MV-4-11 (cell line): ENCODE measurements around the gene NYAP1.
A peak's percentile ranks its signal among the peaks of the same experiment; 100 is the strongest.
"Not testable (repeated sequence)": the region's sequence is repeated elsewhere in the genome, so short reads cannot be mapped to it uniquely, and the experiment has no call there.

Source experiments
- DNase-seq: peaks from one replicate; lab custom pipeline; 2025; lab: John Stamatoyannopoulos, UW

Gene NYAP1

DNA sequence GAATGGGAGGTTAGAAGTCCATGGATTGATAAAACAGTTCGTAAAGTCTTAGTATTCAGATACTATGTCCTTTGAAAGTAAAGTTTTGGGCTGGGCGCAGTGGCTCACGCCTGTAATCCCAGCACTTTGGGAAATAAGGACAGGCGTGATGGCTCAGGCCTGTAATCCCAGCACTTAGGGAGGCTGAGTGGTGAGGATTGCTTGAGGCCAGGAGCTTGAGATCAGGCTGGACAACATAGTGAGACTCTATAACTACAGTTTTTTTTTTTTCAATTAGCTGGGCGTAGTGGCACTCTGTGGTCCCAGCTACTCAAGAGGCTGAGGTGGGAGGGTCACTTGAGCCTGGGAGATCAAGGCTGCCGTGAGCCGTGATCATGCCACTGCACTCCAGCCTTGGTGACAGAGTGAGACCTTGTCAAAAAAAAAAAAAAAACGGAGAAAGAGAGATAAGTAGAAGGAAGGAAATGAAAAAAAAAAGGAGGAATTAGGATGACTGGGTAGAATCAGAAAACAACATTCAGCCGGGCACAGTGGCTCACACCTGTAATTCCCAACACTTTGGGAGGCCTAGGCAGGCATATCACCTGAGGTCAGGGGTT, 29.6 kb downstream of the NYAP1 start:
- no peak for DNase-seq

DNA sequence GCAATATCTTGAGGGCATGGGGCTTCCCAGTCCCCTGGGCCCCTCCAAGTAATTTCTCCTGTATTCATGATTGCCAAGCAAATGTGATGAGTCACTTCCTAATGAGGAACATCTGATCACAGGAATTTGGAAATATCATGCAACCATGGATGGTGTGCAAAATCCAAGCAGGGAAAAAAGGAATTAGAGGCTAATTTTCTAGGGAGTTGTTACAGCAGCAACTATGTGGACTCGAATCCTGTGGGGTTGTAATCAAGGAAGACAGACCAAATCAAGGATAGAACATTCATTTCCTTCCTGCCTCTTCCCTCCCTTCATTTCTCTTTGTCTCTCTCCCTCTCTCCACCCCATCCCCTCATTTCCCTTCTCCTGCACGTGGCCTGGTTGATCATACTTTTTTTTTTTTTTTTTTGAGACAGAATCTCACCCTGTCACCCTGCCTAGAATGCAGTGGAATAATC, 31.4 kb downstream of the NYAP1 start:
- DNase-seq: no peak

DNA sequence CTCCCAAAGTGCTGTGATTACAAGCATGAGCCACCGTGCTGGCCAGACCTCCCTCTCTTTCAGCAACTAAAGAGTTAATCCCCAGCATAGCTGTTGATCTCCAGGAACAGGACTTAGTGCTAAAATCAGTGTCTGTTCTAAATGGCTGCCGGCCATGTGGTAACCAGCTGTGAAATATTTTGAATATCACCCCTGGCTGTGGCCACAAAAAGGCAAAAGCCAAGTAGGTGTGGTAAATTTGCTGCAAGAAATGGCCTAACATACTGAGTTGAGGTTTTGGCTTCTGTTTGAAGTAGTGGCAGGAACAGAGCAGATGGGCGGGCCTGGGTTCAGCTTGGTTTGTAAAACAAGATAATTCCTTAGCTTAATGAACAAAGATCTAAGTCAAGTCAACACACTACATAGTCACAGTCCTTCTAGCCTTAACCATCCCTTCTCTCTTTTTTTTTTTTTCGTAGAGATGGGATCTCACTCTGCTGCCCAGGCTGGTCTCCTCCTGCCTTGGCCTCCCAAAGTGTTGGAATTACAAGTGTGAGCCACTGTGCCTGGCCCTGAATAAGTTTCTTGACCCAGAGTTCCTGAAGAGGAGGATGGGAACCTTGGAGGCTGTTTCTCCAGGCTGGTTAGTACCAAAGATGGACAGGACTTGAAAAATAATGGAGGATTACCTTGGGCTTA, 32.5 kb downstream of the NYAP1 start:
- peak; percentile 24 for DNase-seq

DNA sequence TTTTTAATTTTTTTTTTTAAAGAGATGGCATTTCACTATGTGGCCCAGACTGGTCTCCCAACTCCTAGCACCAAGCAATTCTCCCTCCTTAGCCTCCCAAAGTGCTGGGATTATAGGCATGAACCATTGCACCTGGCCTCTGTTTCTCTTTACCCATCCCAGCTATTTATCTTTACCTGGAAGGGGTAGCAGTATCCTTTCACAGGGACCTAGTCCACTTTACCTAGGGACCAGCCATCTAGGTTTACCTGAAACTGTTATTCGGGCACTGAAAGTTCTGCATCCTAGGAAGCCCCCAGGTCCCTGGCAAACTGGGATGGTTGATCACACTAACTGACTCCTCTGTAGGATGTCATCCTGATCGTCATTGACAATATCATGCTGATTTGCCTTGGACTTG, 33.6 kb downstream of the NYAP1 start:
- no peak for DNase-seq

DNA sequence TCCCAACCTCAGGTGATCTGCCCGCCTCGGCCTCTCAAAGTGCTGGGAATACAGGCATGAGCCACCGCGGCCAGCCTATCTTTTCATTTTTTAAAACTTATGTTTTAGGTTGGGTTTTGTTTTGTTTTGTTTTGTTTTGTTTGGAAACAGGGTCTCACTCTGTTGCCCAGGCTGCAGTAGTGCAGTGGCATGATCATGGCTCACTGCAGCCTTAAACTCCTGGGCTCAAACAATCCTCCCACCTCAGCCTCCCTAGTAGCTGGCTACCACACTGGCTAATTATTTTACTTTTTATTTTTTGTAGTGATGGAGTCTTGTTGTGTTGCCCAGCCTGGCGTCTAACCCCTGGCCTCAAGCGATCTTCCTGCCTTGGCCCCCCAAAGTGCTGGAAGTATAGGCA, 35.9 kb downstream of the NYAP1 start:
- no peak for DNase-seq

DNA sequence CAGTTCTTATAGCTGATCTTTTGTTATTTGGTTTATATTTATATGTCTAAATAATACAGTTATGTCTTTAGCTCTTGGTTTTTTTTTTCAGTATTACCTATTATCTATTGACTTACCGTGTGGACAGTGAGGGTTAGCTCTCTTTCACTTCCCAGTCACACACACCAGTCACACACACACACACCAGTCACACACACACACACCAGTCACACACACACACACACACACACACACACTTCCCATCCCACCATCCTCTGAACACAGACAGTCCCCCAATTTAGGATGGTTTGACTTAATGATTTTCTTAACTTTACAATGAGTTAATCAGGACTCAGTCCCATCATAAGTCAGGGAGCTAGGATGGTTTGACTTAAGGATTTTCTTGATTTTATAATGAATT, 36.4 kb downstream of the NYAP1 start:
- DNase-seq: no peak

DNA sequence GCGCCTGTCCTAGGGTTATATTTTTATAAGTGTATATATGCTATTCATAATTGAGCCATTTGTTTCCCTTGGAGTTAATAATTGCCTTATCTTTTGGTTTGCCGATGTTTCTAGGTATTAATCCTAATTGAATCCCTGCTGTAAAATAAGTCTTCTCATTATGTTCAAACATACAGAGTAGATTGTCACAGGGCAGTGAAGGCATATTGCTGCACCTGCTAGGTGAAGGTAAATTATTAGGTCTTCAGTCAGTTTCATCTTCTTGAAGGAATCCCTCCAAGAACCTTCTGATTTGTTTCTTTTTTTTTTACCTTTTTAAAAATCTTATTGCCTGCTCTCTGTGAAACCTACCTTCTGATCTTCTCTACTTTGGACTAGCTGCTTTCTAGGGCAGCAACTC, 37.3 kb downstream of the NYAP1 start:
- no peak for DNase-seq

DNA sequence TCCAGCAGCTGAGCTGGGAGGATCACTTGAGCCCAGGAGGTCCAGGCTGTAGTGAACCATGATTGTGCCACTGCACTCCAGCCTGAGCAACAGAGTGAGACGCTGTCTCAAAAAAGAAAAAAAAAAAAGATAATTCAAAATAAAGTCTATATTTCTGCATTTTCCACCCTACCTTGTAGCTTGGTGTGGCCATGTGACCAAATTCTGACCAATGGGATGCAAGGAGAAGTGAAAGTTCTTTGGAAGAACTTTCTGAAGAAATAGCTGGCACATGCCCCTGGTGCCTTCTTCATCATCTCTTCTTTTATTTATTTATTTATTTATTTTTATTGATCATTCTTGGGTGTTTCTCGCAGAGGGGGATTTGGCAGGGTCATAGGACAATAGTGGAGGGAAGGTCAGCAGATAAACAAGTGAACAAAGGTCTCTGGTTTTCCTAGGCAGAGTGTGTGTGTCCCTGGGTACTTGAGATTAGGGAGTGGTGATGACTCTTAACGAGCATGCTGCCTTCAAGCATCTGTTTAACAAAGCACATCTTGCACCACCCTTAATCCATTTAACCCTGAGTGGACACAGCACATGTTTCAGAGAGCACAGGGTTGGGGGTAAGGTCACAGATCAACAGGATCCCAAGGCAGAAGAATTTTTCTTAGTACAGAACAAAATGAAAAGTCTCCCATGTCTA, 38.3 kb downstream of the NYAP1 start:
- peak; percentile 92 for DNase-seq

DNA sequence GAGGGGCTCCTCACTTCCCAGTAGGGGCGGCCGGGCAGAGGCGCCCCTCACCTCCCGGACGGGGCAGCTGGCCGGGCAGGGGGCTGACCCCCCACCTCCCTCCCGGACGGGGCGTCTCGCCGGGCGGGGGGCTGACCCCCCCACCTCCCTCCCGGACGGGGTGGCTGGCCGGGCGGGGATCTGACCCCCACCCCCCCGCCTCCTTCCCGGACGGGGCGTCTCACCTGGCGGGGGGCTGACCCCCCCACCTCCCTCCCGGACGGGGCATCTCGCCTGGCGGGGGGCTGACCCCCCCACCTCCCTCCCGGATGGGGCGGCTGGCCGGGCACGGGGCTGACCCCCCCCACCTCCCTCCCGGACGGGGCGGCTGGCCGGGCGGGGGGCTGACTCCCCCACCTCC, 39.5 kb downstream of the NYAP1 start:
- DNase-seq: not testable (repeated sequence)

DNA sequence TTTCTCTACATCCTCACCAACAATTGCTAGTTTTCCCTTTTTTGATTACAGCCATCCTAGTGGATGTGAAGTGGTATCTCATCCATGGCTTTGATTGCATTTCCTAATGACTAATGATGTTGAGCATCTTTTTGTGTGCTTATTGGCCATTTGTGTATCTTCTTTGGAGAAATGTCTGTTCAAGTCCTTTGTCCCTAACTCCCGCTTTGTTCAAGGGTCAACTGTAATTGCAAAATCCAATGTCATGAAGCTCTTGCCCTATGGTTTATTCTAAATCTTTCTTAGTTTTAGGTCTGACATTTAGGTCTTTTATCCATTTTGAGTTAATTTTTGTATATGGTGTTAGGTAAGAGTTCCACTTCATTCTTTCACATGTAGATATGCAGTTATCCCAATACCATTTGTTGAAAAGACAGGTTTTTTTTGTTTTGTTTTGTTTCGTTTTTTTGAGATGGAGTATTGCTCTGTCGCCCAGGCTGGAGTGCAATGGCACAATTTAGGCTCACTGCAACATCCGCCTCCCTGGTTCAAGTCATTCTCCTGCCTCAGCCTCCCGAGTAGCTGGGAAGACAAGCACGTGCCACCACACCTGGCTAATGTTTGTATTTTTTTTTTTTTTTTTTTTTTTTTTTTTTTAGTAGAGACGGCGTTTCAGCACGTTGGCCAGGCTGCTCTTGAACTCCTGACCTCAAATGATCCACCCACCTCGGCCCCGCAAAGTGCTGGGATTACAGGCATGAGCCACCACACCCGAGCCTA, 44.6 kb downstream of the NYAP1 start:
- not testable (repeated sequence) for DNase-seq

DNA sequence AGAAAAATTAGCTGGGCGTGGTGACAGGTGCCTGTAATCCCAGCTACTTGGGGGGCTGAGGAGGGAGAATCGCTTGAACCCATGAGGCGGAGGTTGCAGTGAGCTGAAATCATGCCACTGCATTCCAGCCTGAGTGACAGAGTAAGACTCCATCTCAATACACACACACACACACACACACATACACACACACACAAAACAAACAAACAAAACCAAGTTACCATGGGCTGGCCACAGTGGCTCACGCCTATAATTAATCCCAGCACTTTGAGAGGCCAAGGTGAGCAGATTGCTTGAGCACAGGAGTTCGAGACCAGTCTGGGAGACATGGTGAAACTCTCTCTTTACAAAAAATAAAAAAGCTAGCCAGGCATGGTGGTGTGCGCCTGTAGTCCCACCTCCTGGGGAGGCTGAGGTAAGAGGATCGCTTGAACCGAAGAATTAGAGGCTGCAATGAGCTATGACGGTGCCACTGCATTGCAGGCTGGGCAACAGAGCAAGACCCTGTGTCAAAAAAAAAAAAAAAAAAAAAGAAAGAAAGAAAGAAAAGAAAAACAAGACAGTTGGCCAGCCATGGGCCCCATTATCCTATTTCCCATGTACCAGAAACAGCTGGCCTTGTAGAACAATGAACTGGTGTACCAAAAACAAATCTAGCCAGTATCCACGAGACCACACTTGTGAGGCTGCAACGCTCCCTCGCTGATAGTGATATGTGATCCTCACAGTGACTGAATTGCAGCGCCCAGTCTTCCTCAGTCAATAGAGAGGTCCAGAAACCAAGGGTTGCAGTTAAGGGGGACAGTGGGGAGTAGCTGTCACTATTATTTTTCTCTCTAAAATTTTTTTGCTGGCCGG, 48.7 kb downstream of the NYAP1 start:
- no peak for DNase-seq

DNA sequence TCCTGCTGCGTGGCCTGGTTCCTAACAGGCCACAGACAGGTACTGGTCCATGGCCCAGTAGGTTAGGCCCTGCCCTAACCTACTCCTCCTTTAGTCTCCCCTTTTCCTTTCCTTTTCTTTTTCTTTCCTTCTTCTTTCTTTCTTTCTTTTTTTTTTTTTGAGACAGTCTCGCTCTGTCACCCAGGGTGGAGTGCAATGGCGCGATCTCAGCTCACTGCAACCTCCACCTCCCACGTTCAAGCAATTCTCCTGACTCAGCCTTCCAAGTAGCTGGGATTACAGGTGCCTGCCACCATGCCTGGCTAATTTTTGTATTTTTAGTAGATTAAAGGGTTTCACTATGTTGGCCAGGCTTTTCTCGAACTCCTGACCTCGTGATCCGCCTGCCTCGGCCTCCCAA, 52.3 kb downstream of the NYAP1 start:
- DNase-seq: not testable (repeated sequence)

DNA sequence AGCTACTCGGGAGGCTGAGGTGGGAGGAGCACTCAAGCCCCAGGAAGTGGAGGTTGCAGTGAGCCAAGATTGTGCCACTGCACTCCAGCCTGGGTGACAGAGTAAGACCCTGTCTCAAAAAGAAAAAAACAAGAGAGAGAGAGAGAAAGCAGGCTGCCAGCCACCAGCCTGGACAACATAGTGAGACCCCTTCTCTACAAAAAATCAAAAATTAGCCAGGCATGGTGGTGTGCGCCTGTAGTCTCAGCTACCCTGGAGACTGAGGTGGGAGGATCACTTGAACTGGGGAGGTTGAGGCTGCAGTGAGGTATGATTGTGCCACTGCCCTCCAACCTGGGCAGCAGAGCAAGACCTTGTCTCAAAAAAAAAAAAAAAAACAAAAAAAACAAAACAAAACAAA, 53.0 kb downstream of the NYAP1 start:
- not testable (repeated sequence) for DNase-seq

DNA sequence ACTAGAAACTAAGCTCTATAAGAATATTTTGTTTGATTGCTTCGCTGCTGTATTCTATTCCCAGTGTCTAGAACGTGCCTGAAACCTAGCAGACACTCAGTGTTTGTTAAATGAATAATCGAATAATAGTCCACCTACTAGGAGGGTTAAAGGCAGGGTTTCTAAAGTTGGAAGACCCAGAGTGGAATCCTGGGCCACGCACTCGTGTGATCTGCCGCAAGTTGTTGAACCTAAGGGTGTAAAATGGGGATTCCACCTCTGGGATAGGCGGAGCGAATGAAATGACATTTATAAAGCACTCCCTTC, 54.6 kb downstream of the NYAP1 start:
- DNase-seq: no peak

DNA sequence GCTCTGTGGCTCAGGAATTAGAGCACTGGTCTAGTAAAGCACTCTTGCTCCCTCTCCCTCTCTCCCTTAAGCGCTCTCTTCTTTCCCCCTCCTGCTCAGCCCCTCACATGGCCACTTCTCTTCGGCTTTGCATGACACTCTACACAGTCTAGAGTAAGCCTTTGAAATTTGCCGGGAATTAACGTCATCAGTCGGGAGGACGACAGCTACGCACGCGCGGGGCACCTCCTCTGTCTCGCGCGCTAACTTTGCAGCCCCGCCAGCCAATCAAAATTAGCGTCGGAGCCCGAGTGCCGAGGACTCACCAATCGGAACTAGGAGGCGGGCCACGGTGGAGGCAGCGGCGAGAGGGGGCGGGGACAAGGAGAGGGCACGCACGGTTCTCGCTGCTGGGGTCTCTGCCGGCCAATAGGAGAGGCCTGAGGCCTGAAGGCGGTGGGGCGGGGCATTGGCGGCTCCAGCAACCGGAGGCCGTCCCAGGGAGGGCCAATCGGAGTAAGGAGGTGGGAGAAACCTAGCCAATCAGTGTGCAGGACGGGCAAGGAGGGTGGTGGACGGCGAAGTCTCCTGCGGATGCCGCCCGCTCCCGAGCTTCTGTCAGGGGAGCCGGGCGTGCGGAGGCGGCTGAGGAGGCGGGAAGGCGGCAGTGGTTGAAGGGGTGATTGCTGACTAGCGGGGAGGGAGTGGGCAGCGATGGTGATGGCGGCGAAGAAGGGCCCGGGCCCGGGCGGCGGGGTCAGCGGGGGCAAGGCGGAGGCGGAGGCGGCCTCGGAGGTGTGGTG, 55.1 kb downstream of the NYAP1 start, which contains the start of gene AGFG2:
Gene AGFG2 (plus strand): TSS at position 550 of the 782 bp plus-strand sequence. CDS start 144 bp downstream, at position 694.
- peak; percentile 100 for DNase-seq

DNA sequence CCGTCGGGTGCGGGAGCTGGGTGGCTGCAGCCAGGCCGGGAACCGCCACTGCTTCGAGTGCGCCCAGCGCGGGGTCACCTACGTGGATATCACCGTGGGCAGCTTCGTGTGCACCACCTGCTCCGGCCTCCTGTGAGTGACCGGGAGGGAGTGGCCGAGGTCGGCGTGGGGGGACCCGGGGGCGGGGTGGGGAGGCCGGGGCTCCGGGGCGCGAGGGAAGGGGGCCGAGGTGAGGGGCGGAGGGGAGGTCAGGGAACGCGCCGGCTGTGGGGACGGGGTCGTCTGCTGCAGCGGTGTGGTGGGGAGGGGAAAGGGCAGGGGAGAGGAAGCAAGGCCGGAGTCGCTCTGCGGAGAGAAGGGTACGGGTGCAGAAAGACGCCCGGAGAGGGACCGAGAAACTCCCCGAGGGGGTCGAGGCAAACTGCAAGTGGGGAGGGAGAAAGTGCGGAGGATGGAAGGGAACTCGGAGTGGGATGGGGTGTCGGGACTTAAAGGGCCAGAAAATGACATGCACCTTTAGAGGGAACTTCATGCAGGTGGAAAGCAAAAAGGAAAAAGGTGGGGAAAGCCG, 55.8 kb downstream of the NYAP1 start:
- no peak for DNase-seq

DNA sequence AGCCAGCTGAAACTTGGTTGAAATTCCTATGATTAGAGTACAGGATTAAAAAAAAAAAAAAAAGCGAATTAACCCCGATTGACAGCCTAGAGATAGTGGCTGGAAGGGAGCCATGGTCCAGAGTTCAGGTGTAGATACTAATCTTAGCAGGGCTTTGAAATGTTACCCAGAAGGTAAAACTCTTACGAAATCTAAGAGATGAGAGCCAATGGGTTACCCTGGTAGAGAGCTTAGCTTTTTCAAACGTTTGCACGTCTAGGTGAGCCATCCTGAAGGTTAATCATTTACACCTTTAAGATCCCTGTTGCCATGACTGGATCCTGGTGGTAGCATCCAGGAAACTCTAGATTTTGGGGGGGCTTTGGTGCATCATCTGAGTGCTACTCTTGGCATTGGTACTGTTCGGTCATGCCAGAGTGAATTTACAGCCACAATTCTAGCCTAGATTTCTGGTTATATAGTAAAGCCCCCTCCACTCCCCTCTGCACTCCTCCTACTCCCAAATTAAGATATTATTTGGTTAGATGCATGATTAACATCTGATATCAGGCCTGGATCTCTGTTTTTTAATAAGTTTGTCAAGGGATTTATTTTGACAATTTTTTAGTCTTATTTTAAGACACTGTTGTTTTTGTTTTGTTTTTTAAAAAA, 56.5 kb downstream of the NYAP1 start:
- no peak for DNase-seq

DNA sequence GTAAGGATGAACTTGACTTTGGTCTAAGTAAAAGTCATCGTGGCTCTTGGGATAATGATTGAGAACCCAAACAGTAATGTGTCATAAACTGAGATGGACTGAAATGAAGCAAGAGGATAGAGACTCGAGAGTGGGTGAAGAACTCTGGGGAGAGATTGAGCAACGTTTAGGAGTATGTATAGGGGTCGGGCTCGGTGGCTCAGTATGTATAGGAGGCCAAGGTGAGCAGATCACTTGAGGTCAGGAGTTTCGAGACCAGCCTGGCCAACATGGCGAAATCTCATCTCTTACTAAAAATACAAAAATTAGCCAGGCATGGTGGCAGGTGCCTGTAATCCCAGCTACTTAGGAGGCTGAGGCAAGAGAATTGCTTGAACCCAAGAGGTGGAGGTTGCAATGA, 57.6 kb downstream of the NYAP1 start:
- peak; percentile 35 for DNase-seq

DNA sequence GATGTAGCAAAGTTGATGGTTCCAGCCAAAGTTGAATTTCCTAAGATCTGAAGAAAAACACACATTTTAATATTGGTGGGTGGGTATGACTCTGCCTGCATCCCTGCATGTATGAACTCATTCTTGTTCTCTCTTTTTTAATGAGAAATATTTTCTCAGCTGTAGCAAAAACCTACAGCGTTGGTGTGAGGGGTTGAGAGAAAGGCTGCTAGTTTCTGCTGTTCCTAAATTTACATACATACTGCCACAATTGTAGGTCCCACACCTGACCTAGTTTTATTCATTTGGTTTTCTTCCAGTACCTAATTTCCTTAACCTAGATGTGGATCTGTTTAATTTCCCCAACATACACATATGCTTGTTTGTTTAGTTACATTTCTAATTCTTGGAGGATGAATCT, 59.9 kb downstream of the NYAP1 start:
- no peak for DNase-seq

DNA sequence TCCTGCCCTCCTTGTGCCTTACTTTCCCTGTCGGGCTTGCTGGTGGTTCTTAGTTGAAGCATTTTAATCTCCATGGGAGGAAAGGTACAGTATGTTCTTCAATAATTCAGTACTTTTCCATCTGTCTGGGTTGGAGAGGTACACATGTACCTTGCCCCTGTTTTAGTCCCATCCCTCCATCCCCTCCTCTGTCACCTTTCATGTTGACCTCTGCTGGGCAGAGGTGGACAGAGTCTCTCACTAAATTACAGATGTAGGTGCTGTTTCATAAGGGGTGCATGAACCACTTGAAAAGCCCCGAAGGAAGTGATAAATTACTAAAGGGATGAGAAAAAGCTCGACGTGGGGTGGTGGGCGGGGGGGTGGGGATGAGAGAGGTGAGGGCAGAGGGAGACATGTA, 60.7 kb downstream of the NYAP1 start:
- DNase-seq: no peak
